Activated CD8-positive, alpha-beta memory T cell treated with anti-CD3 and anti-CD28 coated beads for 24 hours (primary cell): ENCODE measurements around the gene RNF111.

Experiments used
- DNase-seq: peaks from one replicate; pipeline ENCODE4 v3.0.0-alpha.2; 2020

RNF111 gene

DNA sequence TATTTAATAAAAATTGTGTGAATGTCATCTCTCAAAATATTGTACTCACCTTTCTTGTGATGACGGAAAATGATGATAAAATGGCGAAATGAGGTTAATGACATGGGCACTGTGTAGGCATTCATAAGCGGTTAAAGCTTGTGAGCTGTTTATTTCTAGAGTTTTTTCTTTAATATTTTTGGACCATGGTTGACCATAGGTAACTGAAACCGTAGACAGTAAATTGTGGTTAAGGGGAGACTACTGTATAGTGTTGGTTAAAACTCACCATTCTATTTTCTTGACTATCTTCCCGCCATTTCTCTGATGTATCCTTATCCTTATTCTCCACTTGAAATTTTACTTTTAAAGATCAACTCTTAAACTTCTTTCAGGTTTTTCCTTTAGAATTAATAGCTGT, 14.5 kb downstream of the RNF111 start:
- DNase-seq = no peak

DNA sequence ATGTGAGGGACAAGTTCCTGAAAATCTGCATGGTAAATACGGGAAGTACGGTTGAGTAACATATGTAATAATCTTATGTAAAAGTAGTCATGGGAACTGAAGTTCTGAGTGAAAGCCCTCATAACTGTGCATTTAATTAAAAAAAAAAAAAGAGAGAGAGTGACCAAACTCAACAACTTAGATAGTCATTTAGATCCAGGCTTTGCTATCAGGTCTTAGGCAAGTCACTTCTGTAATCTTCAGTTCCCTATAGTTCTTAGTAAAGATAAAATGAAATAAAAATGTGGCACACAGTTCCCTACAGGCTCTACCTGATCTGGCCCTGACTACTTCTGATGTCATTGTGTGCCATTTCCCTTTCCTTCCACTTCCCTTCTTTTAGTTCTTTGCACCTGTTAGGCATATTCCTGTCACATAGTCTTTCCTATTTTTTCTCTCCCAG, 15.0 kb downstream of the RNF111 start:
- no peak for DNase-seq

DNA sequence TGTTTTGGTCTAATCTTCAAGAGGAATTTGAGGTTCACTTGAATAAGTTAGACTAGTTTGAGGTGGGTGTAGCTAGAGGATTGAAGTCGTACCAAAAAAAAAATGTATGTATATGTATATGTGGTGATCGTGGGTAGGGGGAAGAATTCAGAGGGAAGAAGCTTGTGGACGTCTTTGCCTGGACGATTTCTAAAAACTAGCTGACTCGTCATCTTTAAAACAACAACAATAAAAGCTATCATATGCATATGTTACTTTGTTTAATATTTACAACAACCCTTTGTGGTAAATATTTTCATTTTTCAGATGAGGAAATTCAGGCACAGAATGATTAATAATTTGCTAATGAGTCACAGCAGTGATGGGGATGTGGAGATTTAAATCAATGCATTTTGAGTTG, 18.1 kb downstream of the RNF111 start:
- no peak for DNase-seq

GRCh38 chr15:59008086-59008485, 20.6 kb downstream of the RNF111 start:
- DNase-seq = no peak

DNA sequence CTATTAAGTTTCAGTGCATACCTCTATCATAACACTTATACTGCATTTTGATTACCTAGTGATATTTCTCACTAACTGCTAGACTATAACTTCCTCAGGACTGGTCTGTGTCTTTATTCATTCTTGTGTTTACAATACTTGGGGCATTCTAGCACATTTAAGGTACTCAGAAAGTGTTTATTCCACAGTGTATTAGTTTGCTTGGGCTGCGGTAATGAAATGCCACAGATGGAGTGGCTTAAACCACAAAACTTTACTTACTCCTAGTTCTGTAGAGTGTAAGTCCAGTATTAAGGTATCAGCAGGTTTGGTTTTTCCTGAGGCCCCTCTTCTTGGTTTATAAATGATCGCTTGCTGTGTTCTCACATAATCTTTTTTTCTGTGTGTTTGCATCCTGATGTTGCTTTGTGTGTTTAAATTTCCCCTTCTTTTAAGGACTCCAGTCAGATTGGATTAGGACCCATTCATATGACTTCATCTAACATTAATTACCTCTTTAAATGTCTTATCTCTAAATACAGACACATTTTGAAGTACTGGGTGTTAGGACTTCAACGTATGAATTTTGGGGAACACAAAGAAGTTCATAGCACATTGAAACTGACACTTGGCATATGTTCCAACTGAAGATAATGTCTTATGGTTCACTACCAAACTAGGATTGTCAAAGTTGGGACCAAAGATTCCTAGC, 23.9 kb downstream of the RNF111 start:
- no peak for DNase-seq

GRCh38 chr15:59013246-59013873, 25.9 kb downstream of the RNF111 start:
- DNase-seq = no peak

DNA sequence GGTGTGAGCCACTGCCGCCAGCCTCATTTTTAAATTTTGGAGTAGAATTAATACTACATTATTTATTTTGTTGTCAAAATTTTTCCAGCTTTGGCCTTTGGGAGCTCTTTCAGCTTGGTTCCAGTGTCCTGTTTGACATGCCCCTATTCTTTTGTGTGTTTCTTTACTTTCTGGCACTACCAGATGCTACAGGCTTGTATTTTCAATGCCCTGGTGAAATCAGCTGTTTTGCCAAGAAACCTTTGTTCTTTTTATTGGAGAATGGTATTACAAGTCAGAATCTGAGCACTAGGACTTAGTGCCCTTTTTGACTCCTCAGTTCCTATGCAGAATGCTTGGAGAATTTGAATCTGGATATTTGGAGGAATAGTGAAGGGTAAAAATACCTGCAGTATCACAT, 26.6 kb downstream of the RNF111 start:
- DNase-seq = no peak

- DNase-seq = no peak
Measured at GRCh38 chr15:59017449-59017848, 30.0 kb downstream of the RNF111 start.

GRCh38 chr15:59018833-59019232, 31.4 kb downstream of the RNF111 start:
- DNase-seq = no peak

DNA sequence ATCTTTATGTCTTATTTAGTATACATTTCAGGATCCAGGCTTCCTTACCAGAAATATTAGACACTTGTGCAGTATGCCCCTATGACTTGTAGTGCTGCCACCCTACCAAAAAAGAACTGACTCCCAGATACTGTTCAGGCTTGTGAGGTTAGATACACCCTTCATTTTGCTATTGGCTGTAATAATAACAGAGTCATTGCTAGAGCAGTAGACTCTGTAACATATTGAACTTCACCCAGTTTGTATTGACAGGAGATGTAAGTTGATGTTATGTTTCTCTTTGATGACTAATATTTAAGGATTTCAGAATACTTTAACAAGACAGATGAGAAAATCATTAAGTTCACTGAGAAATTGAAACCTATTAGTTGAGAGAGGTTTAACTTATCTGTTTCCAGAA, 32.9 kb downstream of the RNF111 start:
- DNase-seq = no peak

GRCh38 chr15:59022188-59022587, 34.7 kb downstream of the RNF111 start:
- DNase-seq = no peak

- no peak for DNase-seq
Measured at GRCh38 chr15:59026207-59026606, 38.7 kb downstream of the RNF111 start.

DNA sequence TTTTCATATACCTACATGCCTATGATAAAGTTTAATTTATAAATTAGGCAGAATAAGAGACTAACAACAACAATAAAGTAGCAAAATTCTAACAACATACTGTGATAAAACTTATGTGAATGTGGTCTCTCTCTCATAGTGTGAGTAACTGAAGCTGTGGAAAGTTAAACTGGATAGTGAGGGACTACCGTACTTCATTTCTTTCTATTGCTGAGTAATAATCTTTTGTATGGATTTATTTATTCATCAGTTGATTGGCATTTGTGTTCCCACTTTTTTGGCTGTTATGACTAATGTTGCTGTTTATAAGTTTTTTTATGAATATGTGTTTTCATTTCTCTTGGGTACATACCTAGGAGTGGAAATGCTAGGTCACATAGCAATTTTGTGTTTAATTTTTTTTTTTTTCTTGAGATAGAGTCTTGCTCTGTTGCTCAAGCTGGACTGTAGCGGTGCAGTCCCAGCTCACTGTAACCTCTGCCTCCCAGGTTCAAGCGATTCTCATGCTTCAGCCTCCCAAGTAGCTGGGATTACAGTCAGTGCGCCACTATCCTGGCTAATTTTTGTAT, 41.0 kb downstream of the RNF111 start:
- DNase-seq = no peak

DNA sequence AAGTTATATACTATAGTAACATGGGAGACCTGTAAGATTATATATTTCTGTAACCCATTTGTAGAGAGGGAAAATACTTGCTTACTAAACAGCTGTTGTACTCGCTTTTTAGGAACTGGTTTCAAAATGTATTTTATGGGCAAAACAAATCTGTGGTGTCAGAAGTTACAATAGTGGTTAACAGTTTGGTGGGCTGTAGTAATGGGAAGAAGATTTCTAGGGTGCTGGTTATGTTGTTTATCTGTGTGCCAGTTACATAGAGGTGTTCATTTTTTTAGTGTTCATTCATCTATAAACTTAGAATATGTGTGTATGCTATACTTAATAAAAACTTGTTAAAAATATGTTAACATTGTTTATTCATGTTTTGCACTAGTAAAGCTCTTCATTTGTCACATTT, 42.1 kb downstream of the RNF111 start:
- DNase-seq = no peak

GRCh38 chr15:59035201-59035600, 47.7 kb downstream of the RNF111 start:
- no peak for DNase-seq

DNA sequence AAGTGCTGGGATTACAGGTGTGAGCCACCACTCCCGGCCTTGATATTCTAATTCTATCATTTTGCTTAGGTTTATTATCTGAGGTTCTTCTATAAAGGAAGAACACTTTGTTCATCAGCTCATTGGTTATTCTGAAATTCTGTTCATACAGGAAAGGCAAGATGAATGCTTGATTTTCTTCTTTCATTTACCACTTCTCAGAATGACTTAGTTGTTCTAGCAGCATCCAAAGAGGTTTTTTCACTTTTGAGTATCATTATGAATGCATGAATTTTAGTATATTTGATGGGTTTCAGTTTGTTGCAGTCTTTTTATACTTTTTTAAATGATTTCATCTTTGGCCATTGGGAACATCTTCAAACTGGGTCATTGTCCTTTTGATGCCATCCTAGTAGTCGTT, 51.8 kb downstream of the RNF111 start:
- no peak for DNase-seq

GRCh38 chr15:59042041-59042440, 54.6 kb downstream of the RNF111 start:
- no peak for DNase-seq

GRCh38 chr15:59048897-59049296, 61.4 kb downstream of the RNF111 start:
- no peak for DNase-seq

DNA sequence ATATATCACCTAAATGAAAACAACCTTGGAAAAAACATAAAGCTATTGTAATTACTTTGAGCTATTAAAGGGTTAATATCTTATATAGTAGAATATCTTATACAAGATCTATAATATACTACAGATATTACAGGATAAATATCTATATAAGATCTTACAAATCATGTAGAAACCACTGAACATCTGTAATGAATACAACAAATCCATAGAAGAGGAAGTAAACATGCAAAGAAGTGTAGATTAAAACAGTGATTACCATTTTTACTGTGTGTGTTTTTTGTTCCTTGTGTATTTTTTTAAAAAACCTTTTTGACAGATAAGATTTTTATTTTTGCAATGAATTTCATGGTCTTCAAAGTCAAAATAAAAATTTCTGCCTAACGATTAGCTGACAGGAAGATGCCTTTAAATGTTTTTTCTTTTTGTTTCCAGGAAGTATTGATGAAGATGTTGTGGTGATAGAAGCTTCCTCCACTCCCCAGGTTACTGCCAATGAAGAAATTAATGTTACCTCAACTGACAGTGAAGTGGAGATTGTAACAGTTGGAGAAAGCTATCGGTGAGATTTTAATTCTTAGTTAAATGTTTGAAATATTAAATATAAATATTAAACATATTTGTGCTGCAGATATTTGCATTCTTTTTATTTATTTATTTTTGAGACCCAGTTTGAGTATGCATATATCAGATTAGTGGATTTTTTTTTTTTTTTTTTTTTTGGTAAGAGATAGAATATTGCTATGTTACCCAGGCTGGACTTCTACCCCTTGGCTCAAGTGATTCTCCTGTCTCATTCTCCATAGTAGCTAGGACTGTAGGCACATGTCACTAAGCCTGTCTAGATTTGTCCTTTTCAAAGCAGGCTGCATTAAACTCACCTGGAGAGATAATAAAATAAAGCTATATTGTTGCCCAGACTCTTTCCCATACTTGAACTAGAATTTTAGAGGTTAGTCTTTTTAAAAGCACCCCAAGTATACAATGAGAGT, 64.7 kb downstream of the RNF111 start:
- no peak for DNase-seq

GRCh38 chr15:59052915-59053407, 65.5 kb downstream of the RNF111 start:
- DNase-seq = no peak

DNA sequence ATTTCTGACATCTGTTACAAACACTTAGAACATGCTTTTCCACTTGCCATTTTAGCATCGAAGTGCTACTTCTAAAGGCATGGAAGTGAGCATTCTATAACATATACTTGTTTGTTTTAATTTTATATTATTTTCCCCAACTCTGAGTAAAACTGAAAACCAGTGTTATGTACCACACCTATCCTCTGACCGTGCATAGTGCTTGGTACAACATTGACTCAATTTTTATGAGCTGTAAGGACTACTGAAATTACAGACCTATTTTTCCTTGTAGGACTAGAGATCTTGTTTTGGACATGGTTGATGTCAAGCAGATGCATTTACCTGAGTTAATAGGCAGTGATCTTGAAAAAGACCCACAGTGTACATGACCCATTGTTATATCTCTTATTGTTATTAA, 66.0 kb downstream of the RNF111 start:
- no peak for DNase-seq

DNA sequence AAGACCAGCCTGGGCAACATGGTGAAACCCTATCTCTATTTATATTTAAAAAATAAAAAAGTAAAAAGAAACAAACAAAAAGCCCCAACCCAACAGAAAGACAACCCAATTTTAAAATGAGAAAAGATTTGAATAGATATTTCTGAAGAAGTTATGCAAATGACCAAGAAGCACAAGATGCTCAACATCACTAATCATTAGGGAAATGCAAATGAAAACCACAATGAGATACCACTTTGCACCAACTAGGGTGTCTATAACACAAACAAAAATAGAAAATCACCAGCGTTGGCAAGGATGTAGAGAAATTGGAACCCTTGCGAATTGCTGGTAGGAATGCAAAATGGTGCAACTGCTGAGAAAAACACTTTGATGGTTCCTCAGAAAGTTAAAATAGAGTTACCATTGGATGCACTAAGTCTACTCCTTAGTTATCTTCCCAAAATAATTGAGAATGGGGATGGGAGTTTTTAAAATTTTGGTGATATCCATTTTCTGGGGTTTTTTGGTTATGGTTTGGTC, 71.7 kb downstream of the RNF111 start:
- DNase-seq = no peak

- DNase-seq = no peak
Measured at GRCh38 chr15:59060348-59060747, 72.9 kb downstream of the RNF111 start.
